Esophagus squamous epithelium (tissue), 4 donors: Measurements from ENCODE around the gene COPZ1.

Source experiments
- CTCF ChIP-seq, 6 experiments: fragments of 450-650 bp in 4 of 6; fragments of 200-600 bp in 2 of 6; sonication (generic) in 2 of 6; IDR thresholded peaks; one replicate each; pipeline ENCODE4 v1.5.1; 2016 to 2019; ENCODE audit warnings: antibody characterized with exemption in 6 of 6, mild to moderate bottlenecking in 4 of 6, moderate library complexity in 4 of 6
- POLR2A ChIP-seq, 4 donors: fragments of 450-650 bp; IDR thresholded peaks; one replicate each; pipeline ENCODE4 v1.6.1; 2017; ENCODE audit warnings: antibody characterized with exemption in 4 of 4, mild to moderate bottlenecking in 4 of 4, moderate library complexity in 3 of 4

GRCh38 chr12:54374562-54375258, 49.8 kb downstream of the COPZ1 start:
- TF ChIP-seq POLR2A (IDR thresholded peaks at IDR 0.05), result no peak
- TF ChIP-seq CTCF (IDR thresholded peaks at IDR 0.05), result no peak
